Measurements from ENCODE around the gene OR8K5.

DNA sequence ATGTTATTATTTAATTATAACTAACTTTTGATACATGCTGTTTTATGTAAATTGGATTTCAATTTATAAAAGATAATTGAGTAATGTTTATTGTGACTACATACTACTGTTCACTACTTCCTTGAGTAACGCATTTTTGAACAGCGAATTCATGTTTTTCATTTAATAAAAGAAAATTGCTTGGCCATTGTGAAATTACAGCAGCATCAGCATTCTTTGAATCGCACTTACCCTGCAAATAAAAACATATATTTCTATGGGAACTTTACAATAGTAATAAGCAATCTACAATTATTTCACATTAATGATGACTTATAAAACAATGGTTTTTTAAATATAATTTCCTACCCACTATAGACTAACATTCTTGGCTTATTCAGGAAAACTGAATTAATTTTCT is 36.6 kb upstream of the OR8K5 start:
- TF ChIP-seq, protein P1, sequence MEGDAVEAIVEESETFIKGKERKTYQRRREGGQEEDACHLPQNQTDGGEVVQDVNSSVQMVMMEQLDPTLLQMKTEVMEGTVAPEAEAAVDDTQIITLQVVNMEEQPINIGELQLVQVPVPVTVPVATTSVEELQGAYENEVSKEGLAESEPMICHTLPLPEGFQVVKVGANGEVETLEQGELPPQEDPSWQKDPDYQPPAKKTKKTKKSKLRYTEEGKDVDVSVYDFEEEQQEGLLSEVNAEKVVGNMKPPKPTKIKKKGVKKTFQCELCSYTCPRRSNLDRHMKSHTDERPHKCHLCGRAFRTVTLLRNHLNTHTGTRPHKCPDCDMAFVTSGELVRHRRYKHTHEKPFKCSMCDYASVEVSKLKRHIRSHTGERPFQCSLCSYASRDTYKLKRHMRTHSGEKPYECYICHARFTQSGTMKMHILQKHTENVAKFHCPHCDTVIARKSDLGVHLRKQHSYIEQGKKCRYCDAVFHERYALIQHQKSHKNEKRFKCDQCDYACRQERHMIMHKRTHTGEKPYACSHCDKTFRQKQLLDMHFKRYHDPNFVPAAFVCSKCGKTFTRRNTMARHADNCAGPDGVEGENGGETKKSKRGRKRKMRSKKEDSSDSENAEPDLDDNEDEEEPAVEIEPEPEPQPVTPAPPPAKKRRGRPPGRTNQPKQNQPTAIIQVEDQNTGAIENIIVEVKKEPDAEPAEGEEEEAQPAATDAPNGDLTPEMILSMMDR (IDR thresholded peaks at IDR 0.05; ENCODE audit: insufficient read depth, low read length), result no peak
- TF ChIP-seq POLR2AphosphoS5 (IDR thresholded peaks at IDR 0.05; ENCODE audit: low read depth), result no peak
- no peak for TF ChIP-seq GABPA (IDR thresholded peaks at IDR 0.05; ENCODE audit: low read depth)
